Measurements from ENCODE around the gene CALN1. TPM values are rescaled to one million over a fixed set of nuclear protein-coding genes. Genes with fewer than 3 reads are reported as not detected.
A peak's percentile ranks its signal among the peaks of the same experiment; 100 is the strongest.
"Not testable (repeated sequence)": the region's sequence is repeated elsewhere in the genome, so short reads cannot be mapped to it uniquely, and the experiment has no call there.

CALN1 gene
- total RNA-seq, 2 donors from 2014 or later, result not detected

DNA sequence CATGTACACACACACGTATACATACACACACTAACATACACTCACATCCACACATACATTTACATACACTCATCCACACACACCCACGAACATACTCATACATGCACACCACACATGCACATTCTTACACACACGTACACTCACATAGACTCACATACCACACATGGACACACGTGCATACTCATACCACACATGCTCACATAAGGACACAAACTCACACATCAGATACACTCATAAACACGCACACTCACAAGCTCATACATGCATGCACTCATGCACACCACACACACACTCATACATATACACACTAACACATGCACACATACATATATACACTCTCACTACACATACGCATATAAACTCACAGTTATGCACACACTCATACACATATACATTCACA, 1.2 kb upstream of the CALN1 start:
- ATAC-seq, result no peak
- intact Hi-C loops (cut with DNase I), result no loop called here
- no peak for DNase-seq

DNA sequence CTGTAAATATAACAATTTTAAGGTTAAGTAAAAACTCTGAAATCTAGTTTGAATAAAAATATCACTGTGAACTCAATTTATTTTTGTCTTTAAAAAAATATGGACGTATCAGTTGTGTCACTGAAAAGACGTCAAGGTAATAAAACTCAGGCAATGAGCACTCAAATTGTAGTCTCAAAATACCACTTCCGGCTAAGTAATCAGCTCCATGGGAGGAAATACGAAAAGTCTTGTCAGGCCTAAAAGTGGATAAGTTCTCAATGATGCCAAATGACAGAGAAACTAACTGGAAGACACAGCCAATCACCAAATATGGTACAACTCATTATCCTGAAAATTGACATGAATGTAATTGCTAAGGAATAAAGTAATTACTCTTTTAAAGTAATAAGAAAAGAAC, 719 bp downstream of the CALN1 start:
- DNase-seq (no peak), ATAC-seq (no peak)
- intact Hi-C loops (cut with DNase I), result no loop called here

DNA sequence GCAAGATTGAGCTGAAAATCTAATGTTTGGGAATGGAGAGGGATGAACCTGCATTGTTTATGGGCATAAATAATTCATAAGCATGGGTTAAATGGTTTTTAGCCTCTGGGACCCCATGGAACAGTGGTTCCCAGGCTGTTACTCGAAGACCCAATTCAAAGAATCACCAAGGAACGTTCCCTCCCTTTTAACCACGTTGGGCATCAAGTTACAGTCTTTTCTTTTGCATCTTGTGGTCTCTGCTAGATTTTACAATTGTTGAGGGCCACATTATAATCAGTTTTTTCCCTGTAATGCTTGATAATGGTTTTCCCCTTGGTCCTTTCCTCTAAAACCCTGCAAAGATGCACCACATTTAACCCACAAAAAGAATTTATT, 2.5 kb downstream of the CALN1 start:
- DNase-seq (no peak), ATAC-seq (no peak)
- intact Hi-C loops (cut with DNase I), result no loop called here

DNA sequence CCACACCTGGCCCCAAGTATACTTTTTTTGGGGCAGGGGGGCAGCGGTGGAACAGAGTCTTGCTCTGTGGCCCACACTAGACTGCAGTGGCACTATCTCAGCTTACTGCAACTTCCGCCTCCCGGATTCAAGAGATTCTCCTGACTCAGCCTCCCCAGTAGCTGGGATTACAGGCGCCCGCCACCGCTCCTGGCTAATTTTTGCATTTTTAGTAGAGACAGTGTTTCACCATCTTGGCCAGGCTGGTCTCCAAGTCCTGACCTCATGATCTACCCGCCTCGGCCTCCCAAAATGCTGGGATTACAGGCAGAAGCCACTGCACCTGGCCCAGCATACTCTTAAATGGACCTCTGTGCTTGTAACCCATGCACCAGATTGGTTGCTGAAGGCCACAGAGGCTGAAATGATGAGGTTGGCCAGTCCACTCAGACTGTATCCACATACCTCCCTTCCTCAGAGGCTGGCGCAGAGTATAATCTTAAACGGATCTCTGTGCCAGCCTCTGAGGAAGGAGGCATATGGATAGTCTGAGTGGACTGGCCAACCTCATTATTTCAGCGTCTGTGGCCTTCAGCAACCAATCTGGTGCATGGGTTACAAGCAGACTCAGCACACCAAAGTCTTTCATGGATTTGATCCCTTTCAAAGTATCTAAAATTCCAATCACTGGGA, 3.0 kb downstream of the CALN1 start:
- DNase-seq, result no peak
- intact Hi-C loops (cut with DNase I), result no loop called here

DNA sequence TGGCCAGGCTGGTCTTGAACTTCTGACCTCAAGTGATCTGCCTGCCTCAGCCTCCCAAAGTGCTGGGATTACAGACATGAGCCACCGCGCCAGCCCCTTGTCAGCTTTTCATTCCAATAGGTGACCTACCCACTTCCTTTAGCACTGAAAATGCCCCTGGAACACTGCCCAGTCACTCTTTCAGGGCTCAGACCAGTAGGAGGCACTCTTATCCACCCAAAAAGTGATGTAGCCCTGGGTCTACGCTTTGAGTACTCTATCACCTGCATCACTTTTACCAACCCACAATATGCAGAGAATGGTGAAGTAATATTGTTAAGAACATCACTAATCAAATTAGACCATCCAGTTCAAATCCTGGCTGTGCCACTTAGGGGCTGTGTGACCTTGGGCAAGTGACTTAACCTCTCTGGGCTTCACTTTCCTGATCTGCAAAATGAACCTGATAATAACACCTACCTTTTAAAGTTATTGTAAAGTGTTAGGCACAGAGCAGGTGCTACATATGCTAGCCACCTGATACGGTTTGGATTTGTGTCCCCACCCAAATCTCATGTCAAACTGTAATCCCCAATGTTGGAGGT, 5.2 kb downstream of the CALN1 start:
- ATAC-seq (no peak), DNase-seq (no peak)
- intact Hi-C loops (cut with DNase I), result no loop called here

More for the DNA sequence above, 3.0 kb downstream of the CALN1 start:
- ATAC-seq, result no peak

DNA sequence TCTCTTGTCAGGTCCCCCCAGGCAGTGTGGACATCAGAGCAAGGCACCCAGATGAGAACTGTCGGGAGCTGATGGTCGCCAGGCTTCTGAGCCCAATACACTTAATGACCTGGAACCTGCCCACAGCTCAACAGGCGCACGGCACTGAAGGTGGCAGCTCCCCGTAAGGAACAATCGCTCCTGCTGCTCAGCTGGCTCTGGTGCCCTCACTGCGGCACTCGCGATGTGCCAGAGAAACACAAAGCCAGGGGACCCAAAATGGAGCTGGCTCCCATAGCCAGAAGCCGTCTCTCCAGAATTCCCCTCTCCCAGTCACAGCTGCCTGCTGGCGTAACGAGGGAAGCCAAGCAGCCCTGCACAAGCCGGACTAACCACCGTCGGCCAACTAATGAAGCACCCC, 6.3 kb downstream of the CALN1 start:
- no peak for ATAC-seq
- no peak for DNase-seq
- intact Hi-C loops (cut with DNase I), result no loop called here

DNA sequence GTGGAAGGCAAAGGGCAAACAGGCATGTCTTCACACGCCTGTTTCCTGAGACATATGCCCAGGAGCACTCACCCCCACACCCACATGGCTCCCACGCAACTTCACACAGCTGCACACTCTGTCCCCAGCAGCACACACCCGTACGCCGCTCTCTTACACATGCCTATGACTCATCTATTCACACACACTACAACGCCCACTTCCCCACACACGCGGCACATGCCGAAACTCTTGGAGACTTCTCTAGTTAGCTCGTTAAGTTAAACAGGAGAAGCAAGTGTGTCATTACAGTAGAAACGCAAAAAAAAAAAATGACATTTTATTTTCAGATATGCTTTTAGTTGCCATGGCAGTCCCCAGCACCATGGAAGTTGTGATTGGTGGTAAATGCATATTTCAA, 6.7 kb downstream of the CALN1 start:
- DNase-seq, result no peak
- peak in 1 of 2 donors; percentile 35 for ATAC-seq
- intact Hi-C loops (cut with DNase I), result no loop called here

DNA sequence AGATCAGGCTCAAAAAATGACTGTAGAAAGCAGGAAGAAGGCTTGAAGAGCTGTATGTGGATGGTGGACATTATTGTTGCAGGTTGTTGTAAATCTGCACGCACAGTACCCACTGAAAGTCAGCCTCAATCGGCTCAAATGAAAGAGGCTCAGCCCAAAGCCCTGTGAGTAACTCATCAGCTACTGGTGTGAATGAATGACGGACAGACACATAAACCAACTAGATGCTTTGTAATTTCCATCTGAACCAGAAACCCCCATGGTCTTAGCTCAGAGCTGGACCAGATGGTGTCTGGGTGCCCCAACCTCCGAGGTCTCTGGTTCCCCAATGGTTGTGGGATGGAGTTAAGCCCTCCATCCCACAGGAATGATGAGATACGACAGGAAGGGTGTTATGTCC, 7.4 kb downstream of the CALN1 start:
- intact Hi-C loops (cut with DNase I), result no loop called here
- DNase-seq (no peak), ATAC-seq (no peak)

DNA sequence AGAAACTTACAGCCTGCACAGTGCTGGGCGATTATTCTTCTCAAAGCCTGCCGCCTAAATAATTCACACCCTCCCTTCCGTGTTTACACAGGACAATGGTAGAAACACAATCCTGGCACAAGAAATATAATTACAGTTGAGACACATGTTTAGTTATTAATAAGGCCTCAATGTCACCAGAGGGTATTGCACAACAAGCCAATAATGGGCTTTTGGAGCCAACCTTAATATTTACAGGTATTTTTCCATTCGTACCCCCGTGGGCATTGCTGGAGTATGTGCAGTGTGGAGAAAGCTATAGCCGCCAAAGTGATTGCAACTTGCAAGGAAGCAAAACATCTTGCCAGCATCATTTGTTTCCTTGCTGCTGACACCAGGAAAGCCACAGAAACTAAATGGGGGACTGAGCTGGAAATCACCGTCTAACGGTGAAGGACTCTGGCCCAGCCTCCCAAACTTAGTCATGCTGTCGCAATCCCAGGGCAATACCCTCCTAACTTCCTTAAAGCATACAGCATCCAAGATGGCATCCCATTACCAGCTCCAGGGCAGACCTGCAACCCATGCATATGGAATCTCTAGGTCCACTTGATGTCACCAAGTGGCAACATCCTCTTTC, 8.6 kb downstream of the CALN1 start:
- DNase-seq (no peak), ATAC-seq (no peak)
- intact Hi-C loops (cut with DNase I), result no loop called here

DNA sequence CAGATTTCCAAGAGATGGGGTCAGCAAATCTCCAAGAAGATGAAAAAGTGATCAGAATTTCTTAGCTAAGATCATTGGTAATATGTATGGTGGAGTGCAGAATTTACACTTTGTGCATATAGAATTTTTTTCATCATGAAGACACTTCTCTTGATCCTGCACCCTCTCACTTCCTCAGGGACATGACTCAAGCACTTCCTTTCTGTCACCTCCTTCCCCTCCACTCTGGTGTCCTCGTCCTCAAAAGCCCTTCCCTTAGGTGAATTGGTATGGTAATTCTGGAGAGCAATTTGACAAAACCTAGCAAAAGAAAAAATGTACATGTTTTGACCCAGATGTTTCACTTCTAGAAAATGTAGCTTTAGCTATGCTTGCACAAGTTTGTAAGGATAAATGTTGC, 18.1 kb downstream of the CALN1 start:
- intact Hi-C loops (cut with DNase I), result no loop called here
- ATAC-seq (no peak), DNase-seq (no peak)

DNA sequence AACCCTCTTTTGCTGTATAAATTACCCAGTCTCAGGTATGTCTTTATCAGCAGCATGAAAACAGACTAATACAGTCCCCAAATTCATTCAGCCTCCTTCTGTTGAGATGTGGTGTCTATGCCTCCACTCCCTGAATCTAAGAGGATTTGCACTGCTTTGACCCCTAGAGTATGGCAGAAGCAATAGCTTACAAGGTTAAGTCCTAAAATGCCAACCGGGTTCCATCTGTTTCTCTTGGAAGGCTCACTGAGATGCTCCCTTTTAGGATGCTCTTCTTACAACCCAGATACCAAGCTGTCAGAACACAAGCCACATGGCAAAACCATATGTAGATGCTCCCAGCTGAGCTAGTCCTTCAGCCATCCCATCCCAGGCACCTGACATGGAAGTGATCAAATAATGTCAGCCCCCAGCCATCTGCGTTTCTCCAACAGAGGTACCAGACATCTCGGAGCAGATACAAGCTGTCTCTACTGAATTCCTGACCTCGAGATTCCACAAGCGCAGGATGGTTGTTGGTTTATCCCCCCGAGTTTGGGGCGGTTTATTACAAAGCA, 20.2 kb downstream of the CALN1 start:
- intact Hi-C loops (cut with DNase I), result no loop called here
- ATAC-seq, result no peak

DNA sequence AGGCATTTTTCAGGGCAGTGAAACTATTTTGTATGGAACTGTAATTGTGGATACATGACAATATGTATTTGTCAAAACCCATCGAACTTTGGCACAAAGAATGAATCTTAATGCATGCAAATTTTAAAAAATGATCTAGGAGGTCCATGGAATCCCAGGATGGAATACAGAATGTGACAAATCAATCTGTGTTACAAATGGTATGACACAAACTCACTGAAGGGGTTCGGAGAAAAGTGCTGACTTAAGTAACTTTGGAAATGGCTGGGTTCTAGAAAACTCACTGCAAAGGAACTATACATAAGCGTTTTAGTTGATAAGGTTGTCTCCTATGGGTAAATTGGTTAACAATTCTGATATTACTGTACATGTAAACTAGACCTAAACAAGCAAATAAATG, 26.0 kb downstream of the CALN1 start:
- ATAC-seq (no peak), DNase-seq (no peak)
- intact Hi-C loops (cut with DNase I), result no loop called here

More for the DNA sequence above, 20.2 kb downstream of the CALN1 start:
- no peak for DNase-seq

DNA sequence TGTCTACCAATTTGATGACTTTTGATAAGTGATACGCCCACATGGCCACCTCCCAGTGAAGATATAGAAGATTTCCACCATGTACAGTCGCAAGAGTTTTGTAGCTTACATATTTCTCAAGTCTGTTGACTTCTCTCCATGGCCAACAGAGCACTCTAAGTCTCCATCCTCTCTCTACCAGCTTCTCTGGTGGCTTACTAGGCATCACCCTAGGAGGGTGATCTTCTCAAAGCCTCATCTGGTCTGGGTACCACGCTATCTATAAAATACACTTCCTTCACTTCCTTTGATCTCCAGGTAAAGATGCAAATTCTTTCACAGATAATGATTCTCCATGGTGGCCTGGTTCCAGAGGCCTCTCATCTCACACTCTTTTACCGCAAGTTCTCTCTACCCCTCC, 49.9 kb downstream of the CALN1 start:
- ATAC-seq (no peak), DNase-seq (no peak)
- intact Hi-C loops (cut with DNase I), result no loop called here

DNA sequence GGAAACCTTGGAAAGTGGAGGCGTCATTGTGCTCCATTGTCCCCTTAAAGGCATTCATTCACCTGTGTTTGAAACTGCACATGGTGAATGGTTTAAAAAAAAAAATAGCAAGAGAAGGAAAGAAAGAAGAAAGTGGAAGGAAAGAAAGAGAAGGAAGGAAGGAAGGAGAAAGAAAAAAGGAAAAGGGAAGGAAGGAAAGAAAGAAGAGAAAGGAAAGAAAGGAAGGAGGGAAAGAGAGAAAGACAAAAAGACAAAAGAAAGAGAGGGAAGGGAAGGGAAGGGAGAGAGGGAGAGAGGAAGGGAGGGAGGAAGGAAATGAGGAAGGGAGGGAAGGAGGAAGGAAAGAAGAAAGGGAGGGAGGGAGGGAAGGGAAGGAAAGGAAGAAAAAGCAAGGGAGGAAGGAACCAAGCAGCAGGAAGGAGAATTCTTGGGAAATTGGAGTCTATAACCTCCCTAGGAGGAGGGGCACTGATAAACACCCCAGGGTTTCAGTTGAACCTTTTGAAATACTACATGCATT, 66.9 kb downstream of the CALN1 start:
- intact Hi-C loops (cut with DNase I), result no loop called here
- no peak for ATAC-seq

DNA sequence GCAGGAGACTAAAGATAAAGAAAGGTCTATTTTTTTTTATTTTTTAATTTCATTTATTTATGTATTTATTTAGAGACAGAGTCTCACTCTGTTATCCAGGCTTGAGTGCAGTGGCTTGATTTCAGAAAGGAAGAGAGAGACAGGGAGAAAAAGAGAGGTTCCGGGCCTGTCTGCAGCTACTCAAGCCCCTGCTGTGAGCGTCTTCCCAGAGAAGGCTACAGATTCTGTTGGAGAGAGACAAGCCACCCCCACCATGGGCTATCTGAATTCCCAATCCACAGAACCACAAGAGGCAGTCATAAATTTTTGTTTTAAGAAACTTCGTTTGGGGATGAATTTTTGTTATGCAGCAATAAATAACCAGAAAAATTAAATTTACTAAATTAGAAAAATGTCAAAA, 68.1 kb downstream of the CALN1 start:
- intact Hi-C loops (cut with DNase I), result no loop called here
- no peak for DNase-seq
- ATAC-seq, result no peak

More for the DNA sequence above, 66.9 kb downstream of the CALN1 start:
- no peak for DNase-seq

DNA sequence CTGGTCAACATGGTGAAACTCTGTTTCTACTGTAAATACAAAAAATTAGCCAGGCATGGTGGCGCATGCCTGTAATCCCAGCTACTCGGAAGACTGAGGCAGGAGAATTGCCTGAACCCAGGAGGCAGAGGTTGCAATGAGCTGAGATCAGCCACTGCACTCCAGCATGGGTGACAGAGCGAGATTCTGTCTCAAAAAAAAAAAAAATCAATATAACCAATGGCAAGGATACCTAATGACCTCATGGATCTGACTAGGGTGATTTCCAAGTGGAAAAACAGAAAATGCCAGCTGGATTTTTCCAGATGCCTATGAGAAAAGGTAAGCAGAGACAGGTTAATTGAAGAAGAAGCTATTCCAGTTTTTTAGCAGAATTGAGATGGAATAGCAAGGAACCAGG, 68.8 kb downstream of the CALN1 start:
- intact Hi-C loops (cut with DNase I); DNase-seq; ATAC-seq: not testable (repeated sequence)

DNA sequence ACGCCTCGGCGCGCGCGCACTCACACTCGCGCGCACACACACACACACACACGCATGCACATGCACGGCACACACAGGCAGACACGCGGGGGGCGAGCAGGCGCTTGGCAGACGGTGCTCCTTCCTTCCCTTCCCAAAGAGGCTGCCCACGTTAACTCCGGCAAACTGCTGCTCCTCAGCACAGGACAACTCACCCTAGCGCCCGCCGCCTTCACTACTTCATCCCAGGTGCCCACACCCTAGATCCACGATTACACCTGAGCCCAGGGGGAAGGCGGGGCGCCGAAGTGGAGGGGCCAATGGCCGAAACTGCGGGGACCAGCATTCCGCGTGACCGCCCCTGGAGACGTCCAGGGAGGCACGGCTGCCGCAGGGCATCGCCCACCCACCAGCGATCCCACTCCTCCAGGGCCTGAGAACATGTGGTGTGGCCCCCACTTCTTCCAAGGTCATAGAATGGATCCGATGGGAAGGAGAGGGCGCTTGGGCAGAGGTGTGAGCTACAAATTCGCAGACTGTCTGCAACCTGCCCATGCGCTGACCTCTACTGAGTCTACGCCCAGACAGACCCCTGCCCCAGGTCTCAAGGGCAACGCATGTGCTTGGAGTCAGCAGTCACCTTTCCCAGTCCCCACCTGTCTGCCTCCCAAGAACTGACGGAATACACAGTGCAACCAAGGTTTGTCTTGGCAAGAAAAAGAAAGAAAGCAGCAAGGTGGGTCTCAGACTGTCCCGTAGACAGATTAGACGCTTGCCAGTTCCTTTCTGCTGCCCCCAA, 74.6 kb downstream of the CALN1 start:
- intact Hi-C loops (cut with DNase I), result no loop called here
- DNase-seq (no peak), ATAC-seq (no peak)

DNA sequence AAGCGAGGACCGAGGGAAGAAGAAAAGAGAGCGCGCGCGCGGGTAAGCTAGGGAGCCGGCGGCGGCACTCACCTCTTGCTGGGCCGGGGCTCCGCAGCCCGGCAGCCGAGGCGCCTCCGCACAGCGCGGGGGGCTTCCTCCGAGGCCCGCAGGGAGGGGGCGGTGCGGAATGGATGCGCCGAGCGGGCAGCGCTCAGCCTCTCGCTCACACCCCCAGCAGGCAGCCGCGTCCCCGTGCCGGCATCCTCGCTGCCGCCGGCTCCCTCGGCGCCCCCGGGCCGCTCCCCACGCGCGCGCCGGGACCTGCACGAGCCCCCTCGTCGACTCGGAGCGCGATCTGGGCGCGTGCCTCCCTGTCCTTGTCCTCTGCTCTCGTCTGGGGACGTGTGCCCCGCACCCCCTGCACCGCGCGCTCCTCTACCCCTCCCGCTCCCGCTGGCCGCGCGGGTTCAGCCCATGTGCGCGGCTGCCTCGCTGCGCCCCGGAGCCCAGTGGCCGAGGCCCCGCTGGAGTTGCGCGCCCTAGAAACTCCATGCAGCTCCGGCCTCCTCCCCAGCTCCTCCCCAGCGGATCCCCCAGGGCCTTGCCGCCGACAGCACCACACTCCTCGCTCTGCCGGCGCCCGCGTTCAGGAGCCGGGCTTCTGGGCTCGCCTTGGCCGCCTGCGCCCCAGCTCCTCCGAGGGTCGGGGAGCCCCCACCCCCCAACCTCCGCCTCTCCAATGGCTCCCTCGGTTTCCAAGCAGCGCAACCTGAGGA, 75.3 kb downstream of the CALN1 start:
- intact Hi-C loops (cut with DNase I), result no loop called here
- DNase-seq (no peak), ATAC-seq (no peak)

DNA sequence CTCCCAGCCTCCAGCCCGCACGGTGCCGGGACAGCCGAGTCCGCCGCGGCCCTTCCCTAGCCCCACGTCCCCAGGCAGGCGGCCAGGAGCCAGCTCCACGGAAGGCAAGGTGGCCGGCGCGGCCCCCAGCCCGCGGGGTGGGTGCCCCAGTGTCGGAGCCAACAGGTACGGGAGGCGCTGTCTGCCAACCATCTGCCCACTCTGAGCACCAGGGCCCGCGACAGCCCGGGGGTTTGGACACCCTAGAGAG, 75.8 kb downstream of the CALN1 start:
- intact Hi-C loops (cut with DNase I), result no loop called here
- DNase-seq, result no peak

More for the DNA sequence above, 75.8 kb downstream of the CALN1 start:
- no peak for ATAC-seq
